ENCODE results near the gene KCNQ5. TPM values are rescaled to one million over a fixed set of nuclear protein-coding genes. Genes with fewer than 3 reads are reported as not detected.

KCNQ5 gene
- total and polyA plus RNA-seq, 2 of the 8 experiments (the other 6 are each of a cell fraction or from before 2014, with no cell fraction given): 0.83 to 1.2 TPM

DNA sequence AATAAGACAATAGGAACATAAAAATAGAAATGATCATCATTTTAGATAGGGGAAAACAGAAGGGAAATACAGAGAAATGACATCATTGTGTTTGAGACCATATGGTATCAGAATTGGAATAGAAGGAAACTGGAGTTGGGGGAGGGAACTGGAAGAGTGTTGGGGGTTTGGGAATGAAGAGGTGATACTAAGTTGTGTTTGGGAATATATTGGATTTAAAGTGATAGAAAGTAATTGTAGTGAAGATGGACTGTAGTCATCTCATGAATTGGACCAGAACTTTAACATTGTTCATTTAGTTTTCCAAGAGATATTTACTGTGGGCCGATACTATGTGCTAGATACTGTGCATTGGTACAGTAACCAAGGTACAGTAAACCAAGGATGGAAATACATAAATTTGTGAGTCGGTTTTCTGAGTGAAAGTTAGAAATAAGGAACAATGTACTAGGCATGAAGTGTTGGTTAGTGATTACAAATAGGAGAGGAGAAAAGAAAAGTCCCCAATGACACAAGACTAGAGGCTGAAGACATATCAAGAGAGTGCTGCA is 32.3 kb downstream of the KCNQ5 start (continued):
- no peak for TF ChIP-seq CHD7 (IDR thresholded peaks at IDR 0.05; ENCODE audit: insufficient replicate concordance, low read length)
- TF ChIP-seq SP4 (IDR thresholded peaks at IDR 0.05; ENCODE audit: low read length): no peak
- no peak for TF ChIP-seq KDM5A (IDR thresholded peaks at IDR 0.05; ENCODE audit: low read length)
- no peak for TF ChIP-seq EZH2 (IDR thresholded peaks at IDR 0.05; ENCODE audit: low read depth, low read length, severe bottlenecking)

Data from H1 (cell line).